ENCODE measurements around the gene FOLH1. TPM values are rescaled to one million over a fixed set of nuclear protein-coding genes. Genes with fewer than 3 reads are reported as not detected.
"Not testable (repeated sequence)": the region's sequence is repeated elsewhere in the genome, so short reads cannot be mapped to it uniquely, and the experiment has no call there.

FOLH1 gene
- total RNA-seq, 4 donors from 2014 or later: 0.69 to 2.8 (median 0.94) TPM; not detected in 1

DNA sequence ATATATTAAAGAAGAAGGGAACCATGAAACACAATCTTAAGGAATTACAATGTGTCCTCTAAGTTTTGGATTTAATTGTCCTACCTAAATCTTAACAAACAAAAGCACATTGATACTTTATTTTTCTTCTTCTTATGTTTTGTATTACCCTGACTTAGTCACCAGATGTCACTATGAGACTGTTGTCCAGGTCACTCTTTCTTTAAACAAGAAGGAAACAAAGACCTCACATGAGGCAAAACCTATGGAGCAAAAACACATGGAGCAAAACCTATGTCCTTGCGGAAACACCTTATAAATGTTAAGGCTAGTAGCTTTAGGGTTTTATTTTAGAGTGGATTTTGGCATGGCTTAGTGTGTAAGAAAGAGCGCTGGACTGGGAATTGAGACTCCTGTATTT lies 20.7 kb upstream of the FOLH1 start:
- 54 to 68% methylated on average over 2 of the region's 2 CpGs for WGBS, 2 donors (ENCODE audit: low coverage in 1 of 2)
- not testable (repeated sequence) for H3K27ac ChIP-seq, H3K4me1 ChIP-seq, H3K36me3 ChIP-seq, ATAC-seq, H3K9me3 ChIP-seq, H3K27me3 ChIP-seq, H3K4me3 ChIP-seq
- TF ChIP-seq CTCF (IDR thresholded peaks at IDR 0.05): peak in 1 of 4 experiments; percentile 24

DNA sequence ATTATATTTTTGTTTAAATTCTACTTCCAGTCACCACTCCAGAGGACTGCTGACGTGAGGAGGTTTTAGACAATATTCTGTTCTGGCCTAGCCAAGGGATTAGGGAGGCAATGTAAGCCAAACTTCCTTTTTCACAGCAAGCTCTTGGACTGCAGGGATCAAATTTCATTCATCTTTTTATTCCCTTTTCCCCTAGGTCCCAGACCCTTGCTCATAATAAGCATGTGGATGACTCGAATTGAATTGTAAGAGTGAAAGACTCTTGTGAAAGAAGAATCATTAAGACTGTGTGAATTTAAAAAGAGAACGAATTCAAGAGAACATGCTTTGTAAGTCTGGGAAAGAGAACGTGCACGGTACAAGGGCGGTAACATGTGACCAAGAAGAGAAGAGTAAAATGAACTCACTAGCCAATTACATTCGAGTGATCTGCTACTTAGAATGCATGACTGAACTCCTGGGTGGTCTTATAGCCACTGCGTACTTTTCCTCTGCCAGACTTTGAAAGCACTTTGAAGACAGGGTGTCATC lies 16.9 kb upstream of the FOLH1 start:
- WGBS, 2 donors (ENCODE audit: low coverage in 1 of 2): 49 to 66% methylated on average over 8 of the region's 8 CpGs
- H3K27me3 ChIP-seq, H3K4me3 ChIP-seq, H3K9me3 ChIP-seq, H3K27ac ChIP-seq, H3K4me1 ChIP-seq, ATAC-seq, H3K36me3 ChIP-seq: not testable (repeated sequence)

DNA sequence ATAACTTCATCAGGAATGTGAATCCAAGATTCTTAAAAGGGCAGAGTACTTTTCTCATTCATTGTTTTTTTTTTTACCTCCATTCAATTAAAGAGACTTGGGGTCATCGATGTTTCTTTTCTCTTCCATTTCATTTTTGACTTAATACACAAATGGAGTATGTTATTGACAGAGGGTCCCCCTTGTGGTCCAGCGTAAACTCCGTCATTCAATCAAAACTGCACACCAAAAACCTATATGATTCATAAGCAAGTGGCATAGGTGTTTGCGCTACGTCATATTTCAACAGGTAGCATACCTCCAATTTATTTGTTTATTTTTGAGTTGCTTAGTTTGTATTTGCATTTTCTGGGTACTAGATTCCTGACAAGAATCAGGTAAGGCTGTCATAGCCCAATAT lies 12.7 kb upstream of the FOLH1 start:
- no peaks in the 10 kb centered on the region for H3K27me3 ChIP-seq
- no peaks in the 10 kb centered on the region for H3K36me3 ChIP-seq
- 80 to 94% methylated on average over 5 of the region's 5 CpGs for WGBS, 2 donors (ENCODE audit: low coverage in 1 of 2)
- no peaks in the 10 kb centered on the region for H3K4me1 ChIP-seq
- no peak for ATAC-seq
- H3K9me3 ChIP-seq: no peaks in the 10 kb centered on the region
- TF ChIP-seq CTCF (IDR thresholded peaks at IDR 0.05) (no peak), EP300 (IDR thresholded peaks at IDR 0.05) (no peak), POLR2AphosphoS5 (IDR thresholded peaks at IDR 0.05) (no peak), POLR2A (IDR thresholded peaks at IDR 0.05) (no peak)
- no peak overlapping the region for H3K27ac ChIP-seq
- no peak overlapping the region for H3K4me3 ChIP-seq

GRCh38 chr11:49213026-49213560 lies 4.7 kb upstream of the FOLH1 start:
- WGBS, 2 donors (ENCODE audit: low coverage in 1 of 2): 51 to 62% methylated on average over 2 of the region's 2 CpGs
- TF ChIP-seq EP300 (IDR thresholded peaks at IDR 0.05) (no peak), POLR2AphosphoS5 (IDR thresholded peaks at IDR 0.05) (no peak), POLR2A (IDR thresholded peaks at IDR 0.05) (no peak), CTCF (IDR thresholded peaks at IDR 0.05) (no peak)
- Histone ChIP-seq H3K36me3 (no peaks in the 10 kb centered on the region), H3K4me3 (no peak overlapping the region), H3K27me3 (peaks cover 11% of the 10 kb centered on the region), H3K27ac (no peak overlapping the region), H3K9me3 (no peaks in the 10 kb centered on the region), H3K4me1 (peaks cover 0 to 10% (median 0%) of the 10 kb centered on the region in 3 donors)
- no peak for ATAC-seq

- H3K9me3 ChIP-seq, H3K36me3 ChIP-seq, H3K27ac ChIP-seq, ATAC-seq, H3K4me3 ChIP-seq: not testable (repeated sequence)
- 72 to 100% methylated on average over 1 to 6 of the region's 6 CpGs for WGBS, 2 donors (ENCODE audit: low coverage in 1 of 2)
- Histone ChIP-seq H3K4me1 (peaks cover 0 to 14% (median 0%) of the 10 kb centered on the region in 3 donors), H3K27me3 (peaks cover 15% of the 10 kb centered on the region)
Observed at GRCh38 chr11:49206999-49207398, 1.4 kb downstream of the FOLH1 start.

GRCh38 chr11:49202287-49202976 lies 6.0 kb downstream of the FOLH1 start:
- Histone ChIP-seq H3K4me3 (no peak overlapping the region), H3K36me3 (no peaks in the 10 kb centered on the region), H3K27me3 (no peaks in the 10 kb centered on the region), H3K4me1 (no peaks in the 10 kb centered on the region), H3K9me3 (no peaks in the 10 kb centered on the region), H3K27ac (no peak overlapping the region)
- no peak for TF ChIP-seq EP300 (IDR thresholded peaks at IDR 0.05)
- TF ChIP-seq CTCF (IDR thresholded peaks at IDR 0.05): no peak
- TF ChIP-seq POLR2AphosphoS5 (IDR thresholded peaks at IDR 0.05): no peak
- no peak for TF ChIP-seq POLR2A (IDR thresholded peaks at IDR 0.05)
- WGBS, 2 donors (ENCODE audit: low coverage in 1 of 2): 93 to 94% methylated on average over 4 of the region's 4 CpGs
- no peak for ATAC-seq

DNA sequence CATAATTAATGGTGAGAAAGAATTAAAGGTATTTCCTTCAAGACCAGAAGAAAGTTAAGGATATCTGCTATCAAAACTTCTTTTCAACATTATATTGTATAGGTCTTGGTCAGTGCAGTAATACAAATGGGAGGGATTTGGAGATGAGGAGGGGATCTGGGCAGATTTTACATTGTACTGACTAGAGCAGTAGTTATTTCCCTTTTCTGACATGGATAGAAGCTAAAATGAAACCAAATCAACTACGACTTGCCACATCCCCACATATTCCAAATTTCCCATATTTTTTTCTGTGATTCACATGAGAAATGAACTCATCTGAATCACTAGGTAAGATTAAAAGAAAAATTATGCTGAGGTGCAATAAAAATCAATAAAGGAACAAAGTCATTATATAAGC lies 11.6 kb downstream of the FOLH1 start:
- H3K36me3 ChIP-seq, ATAC-seq, H3K4me1 ChIP-seq, H3K27me3 ChIP-seq, H3K27ac ChIP-seq, H3K9me3 ChIP-seq, H3K4me3 ChIP-seq: not testable (repeated sequence)
- WGBS, 2 donors (ENCODE audit: low coverage in 1 of 2): 56 to 69% methylated on average over 1 of the region's 1 CpG

- not testable (repeated sequence) for H3K4me1 ChIP-seq, ATAC-seq, H3K36me3 ChIP-seq, H3K27me3 ChIP-seq, H3K27ac ChIP-seq, H3K9me3 ChIP-seq, H3K4me3 ChIP-seq
- 36 to 79% methylated on average over 1 to 4 of the region's 6 CpGs for WGBS, 2 donors (ENCODE audit: low coverage in 1 of 2)
Observed at GRCh38 chr11:49196002-49196401, 12.4 kb downstream of the FOLH1 start.

DNA sequence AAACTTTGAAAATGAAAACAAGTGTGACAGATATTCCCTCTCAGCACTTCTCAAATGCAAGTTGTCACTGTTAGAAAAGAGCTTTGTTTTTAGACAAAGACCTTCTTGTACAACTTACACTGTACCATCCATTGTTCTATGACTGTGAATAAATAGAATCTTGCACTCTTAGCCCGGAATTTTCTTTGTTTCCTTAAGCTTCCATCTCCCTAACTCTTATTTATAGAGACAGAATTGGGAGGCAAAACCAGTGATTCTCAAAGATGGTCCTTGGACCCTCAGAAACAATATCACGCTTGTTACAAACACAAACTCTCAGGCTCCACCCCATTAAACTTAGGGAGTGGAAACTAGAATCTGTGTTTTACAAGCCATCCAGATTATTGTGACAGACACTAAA lies 18.1 kb downstream of the FOLH1 start:
- H3K4me1 ChIP-seq, H3K9me3 ChIP-seq, ATAC-seq, H3K4me3 ChIP-seq, H3K27me3 ChIP-seq, H3K36me3 ChIP-seq, H3K27ac ChIP-seq: not testable (repeated sequence)
- WGBS, 2 donors (ENCODE audit: low coverage in 1 of 2): 55 to 81% methylated on average over 2 of the region's 2 CpGs
